ENCODE data around the gene FAIM.
"Not testable (repeated sequence)": the region's sequence is repeated elsewhere in the genome, so short reads cannot be mapped to it uniquely, and the experiment has no call there.

DNA sequence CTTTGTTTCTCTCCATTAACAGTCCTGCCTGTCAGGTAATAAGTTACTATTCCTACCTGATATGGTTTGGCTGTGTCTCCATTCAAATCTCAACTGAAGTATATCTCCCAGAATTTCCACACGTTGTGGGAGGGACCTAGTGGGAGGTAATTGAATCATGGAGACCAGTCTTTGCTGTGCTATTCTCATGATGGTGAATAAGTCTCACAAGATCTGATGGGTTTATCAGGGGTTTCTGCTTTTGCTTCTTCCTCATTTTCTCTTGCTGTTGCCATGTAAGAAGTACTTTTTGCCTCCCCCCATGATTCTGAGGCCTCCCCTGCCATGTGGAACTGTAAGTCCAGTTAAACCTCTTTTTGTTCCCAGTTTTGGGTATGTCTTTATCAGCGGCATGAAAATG, 6.9 kb upstream of the FAIM start:
- TF ChIP-seq, protein P1, sequence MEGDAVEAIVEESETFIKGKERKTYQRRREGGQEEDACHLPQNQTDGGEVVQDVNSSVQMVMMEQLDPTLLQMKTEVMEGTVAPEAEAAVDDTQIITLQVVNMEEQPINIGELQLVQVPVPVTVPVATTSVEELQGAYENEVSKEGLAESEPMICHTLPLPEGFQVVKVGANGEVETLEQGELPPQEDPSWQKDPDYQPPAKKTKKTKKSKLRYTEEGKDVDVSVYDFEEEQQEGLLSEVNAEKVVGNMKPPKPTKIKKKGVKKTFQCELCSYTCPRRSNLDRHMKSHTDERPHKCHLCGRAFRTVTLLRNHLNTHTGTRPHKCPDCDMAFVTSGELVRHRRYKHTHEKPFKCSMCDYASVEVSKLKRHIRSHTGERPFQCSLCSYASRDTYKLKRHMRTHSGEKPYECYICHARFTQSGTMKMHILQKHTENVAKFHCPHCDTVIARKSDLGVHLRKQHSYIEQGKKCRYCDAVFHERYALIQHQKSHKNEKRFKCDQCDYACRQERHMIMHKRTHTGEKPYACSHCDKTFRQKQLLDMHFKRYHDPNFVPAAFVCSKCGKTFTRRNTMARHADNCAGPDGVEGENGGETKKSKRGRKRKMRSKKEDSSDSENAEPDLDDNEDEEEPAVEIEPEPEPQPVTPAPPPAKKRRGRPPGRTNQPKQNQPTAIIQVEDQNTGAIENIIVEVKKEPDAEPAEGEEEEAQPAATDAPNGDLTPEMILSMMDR (conservative IDR thresholded peaks at IDR 0.05) = not testable (repeated sequence)
- not testable (repeated sequence) for TF ChIP-seq ZFX (IDR thresholded peaks at IDR 0.05)

Measured in C4-2B (cell line).